HEK293T (cell line): ENCODE results near the gene RABL3.

Source experiments
- BHLHE40 ChIP-seq: fragments of 450-650 bp; IDR thresholded peaks from 2 replicates; pipeline ENCODE4 v1.6.1; 2016; ENCODE audit warnings: mild to moderate bottlenecking, moderate library complexity, borderline replicate concordance
- ELF4 ChIP-seq: fragments of 450-650 bp; IDR thresholded peaks from 2 replicates; pipeline ENCODE4 v1.6.1; 2017; ENCODE audit warnings: antibody characterized with exemption
- FOXA1 ChIP-seq: fragments of 450-650 bp; IDR thresholded peaks from 2 replicates; pipeline ENCODE4 v1.6.1; 2016; ENCODE audit warnings: mild to moderate bottlenecking
- NFRKB ChIP-seq: fragments of 450-650 bp; IDR thresholded peaks from 2 replicates; pipeline ENCODE4 v1.6.1; 2016; ENCODE audit warnings: mild to moderate bottlenecking, moderate library complexity
- PKNOX1 ChIP-seq: fragments of 450-650 bp; IDR thresholded peaks from 2 replicates; pipeline ENCODE4 v1.6.1; 2016

- TF ChIP-seq PKNOX1 (no peak), NFRKB (no peak), FOXA1 (no peak), BHLHE40 (no peak), ELF4 (no peak)
Measured at GRCh38 chr3:120683213-120683612, 59.1 kb downstream of the RABL3 start.
